HCT116 (cell line): Measurements from ENCODE around the gene MAP1S. TPM values are rescaled to one million over a fixed set of nuclear protein-coding genes. Genes with fewer than 3 reads are reported as not detected.
A peak's percentile ranks its signal among the peaks of the same experiment; 100 is the strongest.

Source experiments
- ATAC-seq: fragments of 200-7000 bp; cut with Tn5 transposase; 2 replicates; pipeline ENCODE4 v1.9.1; 2020; ENCODE audit warnings: mild to moderate bottlenecking, moderate library complexity
- BruUV-seq: library from RNA; stranded (reverse); fragments of 400-500 nt; replicated peaks from 2 replicates; lab custom pipeline; 2021; lab: Mats Ljungman, UMichigan
- CTCF ChIA-PET: fragments of 300-600 bp; sonication (Branson Sonifier 250); formaldehyde crosslinking; loops from one replicate; lab custom pipeline; 2021; ENCODE audit warnings: antibody characterized with exemption; lab: Charles Lee
- POLR2A ChIA-PET: fragments of 300-600, 350-600 bp; sonication (Branson Sonifier 250); formaldehyde crosslinking; loops from one replicate; lab custom pipeline; 2021; ENCODE audit warnings: antibody characterized with exemption; lab: Charles Lee
- RAD21 ChIA-PET, 2 experiments: fragments of 300-600 bp; sonication (Branson Sonifier 250); formaldehyde crosslinking; loops; one replicate each; lab custom pipeline; 2023; ENCODE audit warnings: low total read pairs in 2 of 2; ENCODE audit not compliant: uncharacterized antibody in 2 of 2, unreplicated experiment in 2 of 2, low non-redundant PET in 1 of 2; lab: Charles Lee
- DNase-seq: peaks from one replicate; pipeline ENCODE4 v3.0.0-alpha.2; 2010; ENCODE audit warnings: low read depth, low spot score
- H2AFZ ChIP-seq: fragments of 200-600 bp; shearing (Covaris generic), sonication (generic); 2 replicates; pipeline ENCODE4 v1.6.1; 2017; ENCODE audit warnings: low read depth, mixed run types, mixed read lengths, antibody characterized with exemption, low read length; ENCODE audit not compliant: poor library complexity, severe bottlenecking
- H3K27ac ChIP-seq: 2 replicates; pipeline ENCODE4 v1.5.1; 2012; ENCODE audit warnings: low read depth, low read length
- H3K27me3 ChIP-seq: fragments of 200-600 bp; sonication (generic); 2 replicates; pipeline ENCODE4 v1.6.1; 2016; ENCODE audit warnings: mixed run types, low read length, mixed read lengths; ENCODE audit not compliant: insufficient read depth
- H3K36me3 ChIP-seq, 2 experiments: fragments of 200-500 bp in 1 of 2; fragments of 200-600 bp in 1 of 2; sonication (Bioruptor generic) in 1 of 2; sonication (generic) in 1 of 2; 2 replicates each; pipeline versions ENCODE4 v1.5.1 to v1.6.1; 2014 to 2016; ENCODE audit warnings: low read length in 2 of 2, inconsistent platforms in 1 of 2, mixed read lengths in 1 of 2, mixed run types in 1 of 2; ENCODE audit not compliant: insufficient read depth in 2 of 2, control insufficient read depth in 1 of 2
- H3K4me1 ChIP-seq, 2 experiments: fragments of 200-600 bp in 1 of 2; sonication (generic) in 1 of 2; 2 replicates each; pipeline versions ENCODE4 v1.5.1 to v1.6.1; 2012 to 2017; ENCODE audit warnings: low read length in 2 of 2, inconsistent platforms in 1 of 2, mild to moderate bottlenecking in 1 of 2, mixed read lengths in 1 of 2, mixed run types in 1 of 2, moderate library complexity in 1 of 2; ENCODE audit not compliant: insufficient read depth in 2 of 2, control insufficient read depth in 1 of 2
- H3K4me2 ChIP-seq: fragments of 200-600 bp; sonication (generic); 2 replicates; pipeline ENCODE4 v1.6.1; 2017; ENCODE audit warnings: mixed run types, low read length, mixed read lengths
- H3K4me3 ChIP-seq, 2 experiments: fragments of 200-600 bp in 1 of 2; sonication (generic) in 1 of 2; replicated peaks in 1 of 2; 2 replicates each; pipeline ENCODE4 v1.5.1; 2011 to 2016; ENCODE audit warnings: low read length in 2 of 2, control low read depth in 1 of 2, low read depth in 1 of 2, mild to moderate bottlenecking in 1 of 2, mixed read lengths in 1 of 2, mixed run types in 1 of 2
- H3K79me2 ChIP-seq: fragments of 200-600 bp; sonication (generic); 2 replicates; pipeline ENCODE4 v1.6.1; 2017; ENCODE audit warnings: mild to moderate bottlenecking, mixed run types, low read length, moderate library complexity, mixed read lengths; ENCODE audit not compliant: insufficient read depth
- H3K9ac ChIP-seq: fragments of 200-600 bp; sonication (generic); 2 replicates; pipeline ENCODE4 v1.6.1; 2016; ENCODE audit warnings: low read length, mixed read lengths
- H3K9me2 ChIP-seq: fragments of 200-600 bp; sonication (generic), shearing (Covaris generic); 2 replicates; pipeline ENCODE4 v1.6.1; 2017; ENCODE audit warnings: mixed run types, mild to moderate bottlenecking, moderate library complexity; ENCODE audit not compliant: insufficient read depth
- H3K9me3 ChIP-seq, 2 experiments: fragments of 200-500 bp in 1 of 2; fragments of 200-600 bp in 1 of 2; sonication (Bioruptor generic) in 1 of 2; sonication (generic) in 1 of 2; 2 replicates each; pipeline ENCODE4 v1.6.1; 2014 to 2017; ENCODE audit warnings: low read length in 2 of 2, mixed read lengths in 2 of 2, inconsistent platforms in 1 of 2, low read depth in 1 of 2, mild to moderate bottlenecking in 1 of 2, mixed run types in 1 of 2, moderate library complexity in 1 of 2; ENCODE audit not compliant: control insufficient read depth in 1 of 2, insufficient read depth in 1 of 2
- H4K20me1 ChIP-seq: fragments of 200-600 bp; sonication (generic), shearing (Covaris generic); 2 replicates; pipeline ENCODE4 v1.6.1; 2017; ENCODE audit warnings: mixed run types, mild to moderate bottlenecking, moderate library complexity; ENCODE audit not compliant: insufficient read depth
- CEBPB ChIP-seq: IDR thresholded peaks from 2 replicates; pipeline ENCODE4 v1.6.1; 2012; ENCODE audit warnings: low read depth
- EZH2phosphoT487 ChIP-seq: fragments of 200-600 bp; IDR thresholded peaks from 2 replicates; pipeline ENCODE4 v1.6.1; 2018; ENCODE audit warnings: antibody characterized with exemption, borderline replicate concordance
- MAX ChIP-seq: IDR thresholded peaks from 2 replicates; pipeline ENCODE4 v1.6.1; 2012
- POLR2A ChIP-seq: IDR thresholded peaks from 2 replicates; pipeline ENCODE4 v1.7.0; 2011; ENCODE audit warnings: borderline replicate concordance; ENCODE audit not compliant: insufficient read depth, insufficient read length; ENCODE audit errors: extremely low read depth
- SIN3A ChIP-seq: IDR thresholded peaks from 2 replicates; pipeline ENCODE4 v1.6.1; 2012; ENCODE audit warnings: low read depth
- SP1 ChIP-seq: IDR thresholded peaks from 2 replicates; pipeline ENCODE4 v1.6.1; 2012; ENCODE audit warnings: low read depth
- intact Hi-C: fragments of 100-400 bp; cut with micrococcal nuclease; formaldehyde crosslinking; loops from 2 replicates; pipeline ENCODE4 v1.10.0; 2022
- total RNA-seq: library from RNA; stranded (reverse); gene quantifications from one replicate; pipeline ENCODE4 v1.2.1, GENCODE V29; 2021; ENCODE audit not compliant: unreplicated experiment
- TF ChIP-seq, protein P1 (sequence below), 3 experiments: fragments of 200-600 bp in 1 of 3; sonication (generic) in 1 of 3; IDR thresholded peaks in 2 of 3; conservative IDR thresholded peaks in 1 of 3; 2 replicates each; pipeline ENCODE4 v1.5.1; 2012 to 2017; ENCODE audit warnings: low read depth in 2 of 3, low read length in 2 of 3, antibody characterized with exemption in 1 of 3, borderline replicate concordance in 1 of 3, control low read depth in 1 of 3, mild to moderate bottlenecking in 1 of 3, mixed read lengths in 1 of 3, mixed run types in 1 of 3, moderate library complexity in 1 of 3; ENCODE audit not compliant: insufficient read depth in 1 of 3

Gene MAP1S
- total RNA-seq, 1 experiment from 2014 or later = 80.8 TPM

- Histone ChIP-seq H3K4me3 (no peak overlapping the region), H3K4me2 (no peak overlapping the region), H3K36me3 (no peaks in the 10 kb centered on the region), H3K9ac (no peak overlapping the region), H3K9me3 (no peaks in the 10 kb centered on the region), H4K20me1 (no peaks in the 10 kb centered on the region), H3K79me2 (peaks cover 19% of the 10 kb centered on the region), H3K9me2 (no peaks in the 10 kb centered on the region), H3K27me3 (no peaks in the 10 kb centered on the region), H2AFZ (no peak overlapping the region), H3K4me1 (peaks cover 13 to 28% of the 10 kb centered on the region in 2 experiments), H3K27ac (no peak overlapping the region)
- BruUV-seq = no TSS peak
- TF ChIP-seq SIN3A = no peak
- TF ChIP-seq EZH2phosphoT487 = no peak
- TF ChIP-seq, protein P1, sequence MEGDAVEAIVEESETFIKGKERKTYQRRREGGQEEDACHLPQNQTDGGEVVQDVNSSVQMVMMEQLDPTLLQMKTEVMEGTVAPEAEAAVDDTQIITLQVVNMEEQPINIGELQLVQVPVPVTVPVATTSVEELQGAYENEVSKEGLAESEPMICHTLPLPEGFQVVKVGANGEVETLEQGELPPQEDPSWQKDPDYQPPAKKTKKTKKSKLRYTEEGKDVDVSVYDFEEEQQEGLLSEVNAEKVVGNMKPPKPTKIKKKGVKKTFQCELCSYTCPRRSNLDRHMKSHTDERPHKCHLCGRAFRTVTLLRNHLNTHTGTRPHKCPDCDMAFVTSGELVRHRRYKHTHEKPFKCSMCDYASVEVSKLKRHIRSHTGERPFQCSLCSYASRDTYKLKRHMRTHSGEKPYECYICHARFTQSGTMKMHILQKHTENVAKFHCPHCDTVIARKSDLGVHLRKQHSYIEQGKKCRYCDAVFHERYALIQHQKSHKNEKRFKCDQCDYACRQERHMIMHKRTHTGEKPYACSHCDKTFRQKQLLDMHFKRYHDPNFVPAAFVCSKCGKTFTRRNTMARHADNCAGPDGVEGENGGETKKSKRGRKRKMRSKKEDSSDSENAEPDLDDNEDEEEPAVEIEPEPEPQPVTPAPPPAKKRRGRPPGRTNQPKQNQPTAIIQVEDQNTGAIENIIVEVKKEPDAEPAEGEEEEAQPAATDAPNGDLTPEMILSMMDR (IDR thresholded peaks at IDR 0.05 in 2 of 3, conservative IDR thresholded peaks at IDR 0.05 in 1 of 3; ENCODE audit: borderline replicate concordance in 1 of 3, insufficient read depth in 1 of 3, low read depth in 2 of 3, low read length in 2 of 3) = peak; percentile 15 to 48 (median 24); a peak in 4 of 6 replicates
- TF ChIP-seq CEBPB = no peak
- ChIA-PET RAD21 (interaction anchor here (0.6 to 0.7 kb wide), 3 partner anchors 24 to 57 kb away, joined by 3 to 4 read pairs (median 4); partner anchors contain the start of gene UNC13A (in 1 of the 2)), CTCF (no interaction called here), POLR2A (no interaction called here)
- intact Hi-C loops = loop anchor here (5.0 kb wide), 1 partner anchor 51 kb away; no protein-coding TSS in a partner anchor
- no peak for DNase-seq
- ATAC-seq = peak; percentile 30; the same call in 1 of the 2 replicates
Observed at GRCh38 chr19:17716309-17716929, 2.9 kb upstream of the MAP1S start.

DNA sequence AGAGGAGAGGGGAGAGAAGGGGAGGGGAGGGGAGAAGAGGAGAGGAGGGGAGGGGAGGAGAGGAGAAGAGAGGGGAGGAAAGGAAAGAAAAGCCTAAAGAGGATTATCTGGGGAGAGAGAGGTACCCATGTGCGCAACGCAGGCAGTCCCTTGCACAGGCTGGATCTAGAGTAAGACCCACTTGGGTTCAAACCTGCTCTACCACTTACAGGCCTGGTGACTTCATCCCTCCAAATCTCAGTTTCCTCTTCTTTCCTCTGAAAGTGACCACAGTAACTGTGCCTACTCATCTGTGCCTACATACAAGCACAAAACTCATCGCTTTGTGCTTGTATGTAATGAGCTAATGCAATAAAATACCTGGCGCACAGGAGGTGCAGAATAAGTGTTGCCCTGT lies 732 bp upstream of the MAP1S start:
- Histone ChIP-seq H4K20me1 (no peaks in the 10 kb centered on the region), H3K9me2 (no peaks in the 10 kb centered on the region), H3K4me3 (peak overlapping the region; percentile 91 to 97), H3K27me3 (no peaks in the 10 kb centered on the region), H3K27ac (peak overlapping the region; percentile 66; the same call in 1 of the 2 replicates), H3K9me3 (no peaks in the 10 kb centered on the region), H3K4me1 (peaks cover 13 to 35% of the 10 kb centered on the region in 2 experiments), H3K79me2 (peaks cover 31% of the 10 kb centered on the region), H3K36me3 (peaks cover 4% of the 10 kb centered on the region in 2 experiments; a peak in 2 of 4 replicates), H2AFZ (peak overlapping the region; percentile 34), H3K4me2 (peak overlapping the region; percentile 82)
- ATAC-seq (no peak), DNase-seq (no peak)
- ChIA-PET RAD21 (interaction anchor here in 1 of 2 experiments (0.9 kb wide), 1 partner anchor 48 kb away, joined by 4 read pairs; no protein-coding TSS in a partner anchor), POLR2A (interaction anchor here (0.7 to 1.4 kb wide), 3 partner anchors 11 to 279 kb away, joined by 3 to 4 read pairs (median 3); no protein-coding TSS in a partner anchor), CTCF (interaction anchor here (1.4 to 1.6 kb wide), 2 partner anchors 12 to 15 kb away, joined by 3 to 4 read pairs; no protein-coding TSS in a partner anchor)
- BruUV-seq = no TSS peak
- intact Hi-C loops = loop anchor here (5.0 kb wide), 1 partner anchor 49 kb away; no protein-coding TSS in a partner anchor
- no peak for TF ChIP-seq SP1
- no peak for TF ChIP-seq POLR2A
- TF ChIP-seq MAX = no peak
- TF ChIP-seq, all 23 proteins: peak for 0
- H3K9ac ChIP-seq = peak overlapping the region; percentile 82
